Muscle of arm (tissue), 12 donors: ENCODE data around the gene TERT. TPM values are rescaled to one million over a fixed set of nuclear protein-coding genes. Genes with fewer than 3 reads are reported as not detected.
A peak's percentile ranks its signal among the peaks of the same experiment; 100 is the strongest.

Experiments
- DNase-seq: peaks from one replicate; pipeline ENCODE4 v3.0.0-alpha.2; 2013
- polyA plus RNA-seq, 12 donors: library from polyadenylated mRNA; unstranded; fragments of 120-200 nt; gene quantifications; one replicate each; pipeline ENCODE4 v1.2.1, GENCODE V29; 2013; ENCODE audit not compliant: insufficient read length in 12 of 12

The TERT gene
- polyA plus RNA-seq, 12 donors, result 0.22 TPM; not detected in 11

DNA sequence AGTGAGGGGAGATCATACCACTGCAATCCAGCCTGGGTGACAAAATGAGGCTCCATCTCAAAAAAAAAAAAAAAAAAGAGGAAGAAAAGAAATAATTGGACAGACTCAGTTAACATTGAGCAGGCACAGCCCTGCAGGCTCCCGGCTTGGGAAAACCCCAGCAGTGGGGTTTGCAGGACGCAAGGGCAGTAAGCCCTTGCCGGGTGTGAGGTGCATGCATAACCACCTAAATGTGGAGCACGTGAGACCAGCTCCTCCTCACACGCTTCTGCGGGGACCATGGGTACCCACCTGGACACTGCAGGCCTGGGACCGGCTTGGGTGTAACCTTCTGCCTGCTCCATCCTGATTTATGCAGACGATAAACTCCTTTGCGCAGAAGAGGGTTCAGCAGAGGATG is 74.5 kb downstream of the TERT start:
- DNase-seq, result no peak

DNA sequence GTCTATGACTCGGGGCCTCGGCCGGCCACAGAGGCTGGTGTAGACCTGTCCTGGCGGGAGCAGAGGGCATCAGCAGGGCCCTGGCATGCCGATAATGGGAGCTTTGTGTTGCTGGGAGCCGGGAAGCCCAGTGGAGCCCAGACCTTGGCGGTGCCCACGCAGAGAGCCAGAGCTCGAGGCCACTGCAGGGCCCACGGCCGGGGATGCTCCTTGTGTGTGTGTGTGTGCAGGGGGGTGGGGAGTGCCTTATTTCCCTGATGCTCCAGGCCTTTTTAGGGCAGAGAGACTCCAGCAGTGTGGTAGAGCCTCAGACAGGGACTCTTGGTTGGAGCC is 75.1 kb downstream of the TERT start:
- DNase-seq, result no peak

DNA sequence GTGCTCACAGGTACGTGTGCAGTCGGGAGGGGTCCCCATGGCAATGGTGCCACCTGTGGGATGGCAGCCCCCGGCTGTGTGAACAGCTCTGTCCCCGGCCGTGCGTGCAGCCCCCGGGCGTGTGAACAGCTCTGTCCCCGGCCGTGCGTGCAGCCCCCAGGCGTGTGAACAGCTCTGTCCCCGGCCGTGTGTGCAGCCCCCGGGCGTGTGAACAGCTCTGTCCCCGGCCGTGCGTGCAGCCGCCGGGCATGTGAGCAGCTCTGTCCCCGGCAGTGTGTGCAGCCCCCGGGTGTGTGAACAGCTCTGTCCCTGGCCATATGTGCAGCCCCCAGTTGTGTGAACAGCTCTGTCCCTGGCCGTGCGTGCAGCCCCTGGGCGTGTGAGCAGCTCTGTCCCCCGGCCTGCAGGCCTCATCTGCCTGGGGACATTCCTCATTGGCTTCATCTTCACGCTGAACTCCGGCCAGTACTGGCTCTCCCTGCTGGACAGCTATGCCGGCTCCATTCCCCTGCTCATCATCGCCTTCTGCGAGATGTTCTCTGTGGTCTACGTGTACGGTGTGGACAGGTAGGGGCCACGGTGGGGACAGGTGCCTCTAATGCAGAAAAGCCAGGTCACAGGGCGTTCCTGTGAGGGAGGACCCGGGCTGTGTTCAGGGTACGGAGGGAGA is 75.6 kb downstream of the TERT start:
- DNase-seq, result no peak

- DNase-seq, result no peak
Measured at GRCh38 chr5:1218351-1219080, 76.4 kb downstream of the TERT start.

DNA sequence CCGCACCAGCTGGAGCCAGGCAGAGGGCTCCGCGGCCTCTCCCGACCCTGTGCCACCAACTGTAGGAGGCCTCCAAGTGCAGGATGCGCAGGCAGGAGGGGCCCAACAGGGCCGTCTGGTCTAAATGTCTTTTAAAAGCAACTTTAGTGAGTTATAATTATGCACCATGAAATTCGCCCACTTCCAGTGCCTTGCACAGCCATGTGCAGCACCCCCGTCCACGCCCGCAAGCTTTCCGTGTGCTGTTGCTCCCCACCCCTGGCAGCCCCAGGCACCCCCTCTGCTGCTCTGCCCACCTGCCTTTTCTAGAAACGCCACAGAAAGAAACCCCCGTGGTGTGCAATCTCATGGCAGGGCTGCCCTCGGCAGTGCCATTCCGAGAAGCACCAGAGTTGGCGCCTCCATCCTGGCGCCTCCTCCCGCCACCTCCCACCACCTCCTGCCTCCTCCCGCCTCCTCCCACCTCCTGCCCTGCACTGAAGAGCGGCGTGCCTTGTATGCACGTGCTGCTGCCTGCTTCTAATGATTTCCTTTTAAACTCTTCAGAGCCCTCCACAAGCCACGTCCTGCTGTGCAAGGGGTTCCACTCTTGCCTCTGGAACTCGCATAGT is 77.2 kb downstream of the TERT start:
- no peak for DNase-seq

DNA sequence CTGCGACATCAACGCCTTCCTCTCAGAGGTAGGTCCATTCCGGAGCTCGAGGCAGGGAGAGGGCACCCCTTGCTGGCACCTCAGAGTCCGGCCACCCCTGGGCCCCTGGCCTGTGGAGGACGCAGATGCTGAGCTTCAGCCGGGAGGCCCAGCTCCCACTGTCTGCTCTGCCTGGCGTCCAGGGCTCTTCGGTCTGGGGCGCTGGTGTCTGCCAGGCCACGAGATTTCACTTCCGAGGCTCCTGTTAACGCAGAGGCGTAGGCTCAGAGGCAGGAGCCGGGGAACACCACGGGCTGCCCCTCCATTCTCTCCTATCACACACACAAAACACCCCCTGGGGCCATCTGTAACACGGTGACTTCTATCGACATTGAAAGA is 78.0 kb downstream of the TERT start:
- no peak for DNase-seq

DNA sequence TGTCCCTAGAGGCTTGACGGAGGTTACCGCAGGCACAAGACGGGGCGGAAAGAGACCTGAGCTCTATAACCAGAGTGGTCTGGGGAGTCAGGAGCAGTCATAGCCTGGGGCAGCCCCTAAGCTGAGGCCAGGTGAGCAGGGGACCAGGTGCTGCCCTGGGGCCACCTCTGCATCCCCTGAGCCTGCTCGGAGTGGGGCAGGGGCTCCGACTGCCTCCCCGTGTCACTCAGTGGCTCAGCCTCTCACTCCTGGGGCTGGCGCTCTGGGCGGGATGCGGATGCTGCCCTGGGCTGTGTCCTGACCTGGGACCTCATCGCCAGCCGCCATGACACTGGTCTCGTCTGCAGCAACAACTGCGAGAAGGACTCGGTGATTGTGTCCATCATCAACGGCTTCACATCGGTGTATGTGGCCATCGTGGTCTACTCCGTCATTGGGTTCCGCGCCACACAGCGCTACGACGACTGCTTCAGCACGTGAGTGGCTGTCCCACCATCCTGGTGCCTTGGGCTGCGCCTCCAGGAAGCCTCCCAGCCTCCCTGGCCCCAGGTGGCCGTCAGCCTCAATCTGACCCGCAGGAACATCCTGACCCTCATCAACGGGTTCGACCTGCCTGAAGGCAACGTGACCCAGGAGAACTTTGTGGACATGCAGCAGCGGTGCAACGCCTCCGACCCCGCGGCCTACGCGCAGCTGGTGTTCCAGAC is 78.5 kb downstream of the TERT start:
- no peak for DNase-seq

DNA sequence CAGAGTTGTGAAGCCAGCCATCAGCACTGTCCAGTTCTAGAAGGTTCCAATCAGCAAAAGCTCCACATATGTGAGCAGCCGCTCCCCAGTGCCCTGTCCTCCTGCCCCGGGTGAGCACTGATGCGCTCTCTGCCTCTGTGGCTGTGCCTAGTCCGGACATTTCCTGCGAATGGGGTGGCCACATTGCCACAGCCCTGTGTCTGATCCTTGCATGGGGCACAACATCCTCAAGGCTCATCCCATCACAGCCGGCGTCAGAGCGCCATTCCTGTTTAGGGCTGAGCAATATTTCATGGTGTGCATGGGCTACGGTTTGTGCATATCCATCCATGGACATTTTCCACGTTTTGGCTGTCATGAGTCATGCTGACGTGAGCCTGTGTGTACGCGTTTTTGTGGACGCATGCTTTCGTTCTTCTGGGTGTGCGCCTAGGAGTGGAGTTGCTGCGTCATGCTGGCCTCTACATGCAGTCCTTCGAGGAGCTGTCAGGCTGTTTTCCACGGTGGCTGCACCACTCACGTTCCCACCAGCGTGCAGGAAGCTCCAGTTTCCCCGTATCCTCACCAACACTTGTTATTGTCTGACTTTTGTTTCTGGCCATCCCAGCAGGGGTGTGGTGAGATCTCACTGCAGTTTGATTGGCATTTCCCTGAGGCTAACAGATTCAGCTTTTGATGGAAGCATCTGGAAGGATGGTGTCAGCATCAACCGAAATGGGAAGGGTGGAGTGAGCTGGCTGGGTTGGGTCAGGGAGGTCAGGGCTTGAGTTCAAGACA is 79.4 kb downstream of the TERT start:
- DNase-seq, result no peak

GRCh38 chr5:1214936-1215220 is 80.0 kb downstream of the TERT start:
- DNase-seq, result no peak

DNA sequence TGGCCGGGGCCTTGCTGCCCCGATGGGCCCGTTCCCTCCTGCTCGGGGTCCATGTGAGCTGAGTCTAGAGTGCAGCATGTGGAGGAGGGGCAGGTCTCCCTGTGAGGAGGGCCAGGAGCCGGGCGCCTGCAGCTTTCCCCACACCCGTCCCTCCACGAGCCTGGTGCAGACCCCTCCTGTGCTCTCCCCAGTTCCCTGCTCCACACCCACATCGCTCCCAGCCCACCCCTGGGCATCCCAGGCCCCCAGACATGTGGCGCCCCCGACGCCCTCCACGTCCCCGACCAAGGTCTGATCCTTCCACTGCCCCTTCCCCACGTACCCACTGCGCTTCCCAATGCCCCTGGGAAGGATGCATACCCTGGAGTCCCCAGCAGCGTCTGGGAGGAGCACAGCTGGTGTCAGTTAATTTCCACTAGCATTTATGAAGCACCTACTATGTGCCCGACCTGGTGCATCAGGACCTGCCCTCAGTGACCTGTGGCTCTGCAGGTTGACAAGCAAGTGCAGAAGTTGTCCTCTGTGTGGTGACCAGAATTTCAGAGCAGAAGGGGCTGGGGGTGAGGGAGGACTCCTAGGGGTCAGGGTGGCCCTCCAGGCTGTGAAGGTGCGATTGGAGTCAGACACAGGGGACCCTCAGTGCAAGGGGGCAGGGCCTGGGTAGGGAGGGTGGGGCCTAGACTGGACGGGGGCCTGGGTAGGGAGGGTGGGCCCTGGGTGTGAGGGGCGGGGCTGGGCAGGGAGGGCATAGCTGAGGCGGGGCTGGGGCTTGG is 80.5 kb downstream of the TERT start:
- no peak for DNase-seq

DNA sequence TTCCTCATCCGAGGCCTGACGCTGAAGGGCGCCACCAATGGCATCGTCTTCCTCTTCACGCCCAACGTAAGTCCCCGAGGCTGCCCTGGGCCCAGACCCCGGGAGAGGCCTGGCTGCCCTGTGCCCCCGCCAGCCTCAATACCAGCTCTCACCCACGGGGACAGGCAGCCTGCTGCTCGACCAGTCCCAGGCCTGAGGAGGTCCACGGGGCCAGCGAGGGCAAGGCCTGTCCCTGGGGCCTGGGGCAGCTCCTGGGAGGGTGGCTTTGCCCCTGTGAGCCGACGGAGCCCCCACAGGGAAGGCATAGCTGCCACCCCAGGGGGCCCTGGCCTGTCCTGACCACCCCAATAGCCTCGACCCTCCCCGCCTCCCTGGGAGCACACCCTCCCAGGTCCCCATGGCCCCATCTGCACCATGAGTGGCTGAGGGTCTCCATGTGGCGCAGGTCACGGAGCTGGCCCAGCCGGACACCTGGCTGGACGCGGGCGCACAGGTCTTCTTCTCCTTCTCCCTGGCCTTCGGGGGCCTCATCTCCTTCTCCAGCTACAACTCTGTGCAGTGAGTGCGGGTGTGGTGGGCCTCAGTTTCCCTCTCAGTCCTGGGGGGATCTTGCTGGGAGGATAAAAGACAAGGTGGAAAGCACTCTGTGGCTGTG is 81.2 kb downstream of the TERT start:
- DNase-seq, result no peak

DNA sequence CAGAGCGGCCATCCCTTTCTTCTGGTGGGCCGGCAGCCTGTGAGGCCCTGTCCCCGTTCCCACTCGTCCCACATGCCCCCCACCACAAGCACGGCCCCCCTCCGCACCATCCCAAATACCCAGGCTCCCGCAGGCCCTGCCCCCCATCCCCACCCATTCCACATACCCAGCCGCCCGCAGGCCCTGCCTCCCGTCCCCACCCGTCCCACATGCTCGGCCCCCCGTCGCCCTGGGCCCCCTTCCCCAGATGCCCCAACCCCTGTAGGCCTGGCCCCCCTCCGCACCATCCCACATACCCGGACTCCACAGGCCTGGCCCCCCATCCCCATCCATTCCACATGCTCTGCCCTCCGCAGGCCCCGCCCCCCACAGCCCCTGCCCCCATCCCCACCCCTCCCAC is 82.0 kb downstream of the TERT start:
- no peak for DNase-seq

DNA sequence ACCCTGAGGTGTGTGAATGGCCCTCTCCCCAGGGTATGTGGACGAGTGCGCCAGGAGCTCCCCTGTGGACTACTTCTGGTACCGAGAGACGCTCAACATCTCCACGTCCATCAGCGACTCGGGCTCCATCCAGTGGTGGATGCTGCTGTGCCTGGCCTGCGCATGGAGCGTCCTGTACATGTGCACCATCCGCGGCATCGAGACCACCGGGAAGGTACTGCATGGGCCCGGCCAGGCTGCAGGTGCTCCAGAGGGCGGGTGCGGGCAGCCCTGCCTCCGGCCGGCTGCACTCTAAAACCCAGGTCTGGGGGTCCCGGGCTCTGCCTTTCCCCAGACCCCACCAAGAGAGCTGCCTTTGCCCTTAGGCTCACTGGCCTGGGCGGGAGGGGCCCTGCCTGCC is 82.6 kb downstream of the TERT start:
- DNase-seq, result no peak

DNA sequence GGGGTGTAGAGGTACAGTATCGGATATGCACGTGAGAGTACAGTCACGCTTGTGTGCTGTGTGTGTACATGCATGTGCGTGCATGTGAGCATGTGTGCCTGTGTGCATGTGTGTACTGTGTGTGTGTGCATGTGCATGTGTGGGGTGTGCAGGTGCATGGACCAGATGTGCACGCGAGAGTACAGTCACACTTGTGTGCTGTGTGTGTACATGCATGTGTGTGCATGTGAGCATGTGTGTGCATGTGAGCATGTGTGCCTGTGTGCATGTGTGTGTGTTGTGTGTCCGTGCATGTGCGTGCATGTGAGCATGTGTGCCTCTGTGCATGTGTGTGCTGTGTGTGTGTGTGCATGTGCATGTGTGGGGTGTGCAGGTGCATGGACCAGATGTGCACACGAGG is 83.2 kb downstream of the TERT start:
- no peak for DNase-seq

DNA sequence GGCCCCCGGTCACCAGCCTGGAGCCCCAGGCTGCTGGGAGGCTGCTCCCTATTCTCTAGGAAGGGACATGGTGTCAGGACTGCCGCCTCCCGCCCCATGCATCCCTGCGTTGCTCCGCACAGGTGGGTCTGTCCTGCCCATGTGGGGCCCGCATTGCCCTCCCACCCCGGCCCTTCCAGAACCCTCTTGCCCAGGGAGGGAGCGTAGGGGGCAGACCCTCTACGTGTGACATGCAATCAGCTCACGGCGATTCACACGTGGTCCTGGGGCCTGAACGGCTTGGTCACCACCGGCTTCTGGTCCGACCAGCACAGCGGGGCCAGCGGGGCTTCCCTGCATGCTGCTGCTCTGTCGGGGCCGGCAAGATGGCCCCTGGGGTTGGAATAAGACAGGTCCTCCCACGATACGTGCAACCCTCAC is 84.0 kb downstream of the TERT start:
- DNase-seq, result no peak

- no peak for DNase-seq
Measured at GRCh38 chr5:1209896-1210776, 84.7 kb downstream of the TERT start.

- DNase-seq, result no peak
Measured at GRCh38 chr5:1209489-1209852, 85.4 kb downstream of the TERT start.

DNA sequence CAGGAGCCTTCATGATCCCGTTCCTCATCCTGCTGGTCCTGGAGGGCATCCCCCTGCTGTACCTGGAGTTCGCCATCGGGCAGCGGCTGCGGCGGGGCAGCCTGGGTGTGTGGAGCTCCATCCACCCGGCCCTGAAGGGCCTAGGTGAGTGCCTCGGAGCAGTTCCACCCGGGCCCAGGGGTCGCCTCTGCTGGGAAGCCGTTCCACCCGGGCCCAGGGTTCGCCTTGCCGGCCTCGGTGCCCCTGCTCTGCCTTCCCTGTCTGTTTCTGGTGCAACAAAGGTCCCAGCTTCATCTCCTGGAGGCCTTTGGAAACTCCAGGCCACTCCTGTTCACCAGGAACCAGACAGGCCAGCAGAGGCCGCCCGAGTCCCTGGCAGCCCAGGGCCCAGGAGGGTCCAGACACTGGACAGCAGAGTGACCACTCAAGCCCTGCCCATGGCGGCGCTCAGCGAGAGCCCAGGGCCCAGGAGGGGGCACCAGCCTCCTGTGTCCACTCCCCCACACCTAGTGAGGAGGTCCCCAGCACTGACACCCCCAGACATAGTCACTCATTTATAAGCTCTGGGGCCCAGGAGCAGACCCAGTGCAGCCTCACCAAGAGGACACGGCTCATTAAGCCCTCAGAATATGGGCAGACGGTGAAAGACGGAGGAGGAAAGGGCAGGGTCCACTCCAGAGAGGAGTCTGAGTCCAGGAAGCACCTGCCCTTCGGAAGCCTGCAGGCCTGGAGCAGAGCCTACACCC is 86.0 kb downstream of the TERT start:
- DNase-seq, result peak; percentile 15

- no peak for DNase-seq
Measured at GRCh38 chr5:1208221-1208742, 86.6 kb downstream of the TERT start.
